HG03280 (cell line): ENCODE measurements around the gene CACNB1.
"Not testable (repeated sequence)": the region's sequence is repeated elsewhere in the genome, so short reads cannot be mapped to it uniquely, and the experiment has no call there.

Source experiments
- ATAC-seq: cut with Tn5 transposase; IDR thresholded peaks from one replicate; pipeline ENCODE4 v1.9.1; 2021; ENCODE audit warnings: mild to moderate bottlenecking, moderate library complexity; ENCODE audit not compliant: unreplicated experiment

CACNB1 gene

GRCh38 chr17:39129544-39129943 lies 67.9 kb downstream of the CACNB1 start:
- ATAC-seq: not testable (repeated sequence)

- ATAC-seq: no peak
These were observed 71.0 kb downstream of the CACNB1 start for GRCh38 chr17:39126436-39126835.

GRCh38 chr17:39125143-39125875 lies 72.2 kb downstream of the CACNB1 start:
- no peak for ATAC-seq

GRCh38 chr17:39123627-39124026 lies 73.8 kb downstream of the CACNB1 start:
- ATAC-seq: no peak
